HG02885 (cell line): ENCODE measurements around the gene CATSPER3.

Source experiments
- ATAC-seq: cut with Tn5 transposase; IDR thresholded peaks from one replicate; pipeline ENCODE4 v1.9.1; 2021; ENCODE audit warnings: mild to moderate bottlenecking; ENCODE audit not compliant: unreplicated experiment, poor library complexity

Gene CATSPER3

GRCh38 chr5:135056316-135057030 lies 88.8 kb downstream of the CATSPER3 start:
- no peak for ATAC-seq

- ATAC-seq, result no peak
Measured at GRCh38 chr5:135057233-135057632, 89.5 kb downstream of the CATSPER3 start.

DNA sequence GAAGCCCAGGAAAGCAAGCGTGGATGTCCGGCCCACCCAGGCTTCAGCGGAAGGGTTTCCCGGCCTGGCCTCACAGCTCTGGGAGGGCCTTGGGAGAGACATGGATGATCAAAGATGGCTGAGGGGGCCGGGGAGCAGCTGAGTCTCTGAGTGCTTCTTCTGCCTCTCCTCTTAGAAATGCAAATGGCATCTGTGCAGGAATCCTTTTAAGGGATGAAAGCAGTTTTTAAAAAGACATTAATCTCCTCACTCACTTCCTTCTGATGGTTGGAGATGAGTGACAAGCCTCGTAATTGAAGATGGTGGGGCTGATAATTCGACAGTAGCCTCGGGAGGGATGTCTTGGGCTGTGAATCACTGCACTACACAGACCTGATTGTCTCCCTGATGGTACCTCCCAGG lies 90.6 kb downstream of the CATSPER3 start:
- no peak for ATAC-seq

DNA sequence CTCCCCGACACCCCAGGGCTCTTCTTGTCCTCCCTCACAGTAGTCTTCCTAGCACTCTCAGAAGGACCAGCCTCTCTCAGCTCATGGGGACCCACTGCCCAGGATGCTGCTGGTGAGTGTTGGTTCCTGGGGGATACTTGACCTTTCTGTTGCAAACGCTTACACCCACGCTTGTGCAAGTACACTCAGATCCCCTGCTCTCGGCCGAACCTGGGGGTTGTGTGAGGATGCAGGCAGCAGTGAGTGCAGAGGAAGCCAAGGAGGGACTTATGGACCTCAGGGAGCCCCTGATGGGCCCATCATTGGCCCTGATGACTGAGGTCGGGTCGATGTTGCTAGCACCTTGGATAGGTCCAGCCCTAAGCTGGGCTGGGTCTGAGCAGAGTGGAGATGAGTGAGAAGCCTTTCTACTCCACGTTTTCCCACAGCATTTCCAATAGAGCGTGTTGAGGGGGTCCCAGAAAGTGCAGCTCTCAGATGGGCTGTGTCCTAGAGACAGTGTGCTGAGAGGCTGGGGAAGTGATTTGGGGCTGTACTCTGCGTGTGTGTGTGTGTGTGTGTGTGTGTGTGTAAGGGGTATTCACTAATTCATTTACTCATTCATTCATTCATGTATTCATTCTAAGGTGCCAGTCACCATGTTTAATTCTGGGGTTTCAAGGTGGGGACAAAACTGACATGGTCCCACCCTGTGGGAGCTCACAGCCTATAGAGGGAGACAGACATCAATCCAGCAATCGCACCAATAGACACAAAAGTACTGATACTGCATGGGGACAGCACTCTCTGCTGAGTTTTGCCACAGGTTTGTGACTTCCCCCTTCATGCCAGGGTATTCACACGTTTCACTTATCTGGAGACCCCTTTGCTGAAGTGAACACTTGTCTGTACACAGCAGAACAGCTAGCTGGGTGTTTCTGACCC lies 91.6 kb downstream of the CATSPER3 start:
- ATAC-seq, result no peak

GRCh38 chr5:135060021-135060420 lies 92.3 kb downstream of the CATSPER3 start:
- no peak for ATAC-seq

DNA sequence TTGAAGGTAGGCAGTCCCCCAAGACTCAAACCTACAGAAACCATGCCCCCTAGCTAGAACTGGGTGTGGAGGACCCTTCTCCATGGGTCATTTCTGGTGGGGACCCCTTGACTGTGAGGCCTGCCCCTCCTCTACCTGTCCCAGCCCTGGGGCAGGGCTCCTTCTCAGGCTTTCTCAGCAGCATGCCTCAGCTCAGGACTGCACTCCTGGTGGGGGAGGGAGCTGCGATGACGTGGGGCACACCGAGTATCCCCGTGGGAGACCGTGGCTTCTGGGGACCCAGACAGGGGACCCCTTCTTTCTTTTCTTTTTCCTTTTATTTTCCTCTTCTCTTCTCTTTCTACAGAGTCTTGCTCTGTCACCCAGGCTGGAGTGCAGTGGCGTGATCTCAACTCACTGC lies 93.3 kb downstream of the CATSPER3 start:
- no peak for ATAC-seq
